ENCODE data around the gene RBM26. TPM values are rescaled to one million over a fixed set of nuclear protein-coding genes. Genes with fewer than 3 reads are reported as not detected.

The RBM26 gene
- polyA plus RNA-seq, 3 donors, result 3.5 to 25.3 (median 5.0) TPM

DNA sequence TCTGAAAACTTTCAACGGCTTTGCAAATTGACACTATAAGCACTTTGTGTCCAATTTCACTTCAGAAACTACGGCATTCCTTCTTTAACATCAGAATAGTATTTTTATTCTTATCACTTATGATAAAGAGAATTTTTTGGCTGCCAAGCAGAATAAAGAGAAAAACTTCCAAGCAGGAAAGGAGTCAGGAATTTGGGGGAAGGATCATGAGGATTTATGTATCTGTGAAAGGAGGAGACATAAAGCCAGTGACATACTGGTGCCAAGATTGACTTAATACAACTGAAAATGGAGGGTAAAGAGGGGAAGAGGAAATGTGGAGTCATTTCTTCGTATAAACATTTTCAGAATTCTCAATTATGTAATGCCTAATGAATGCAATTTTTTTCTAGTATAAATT is 94.7 kb downstream of the RBM26 start:
- intact Hi-C loops (cut with micrococcal nuclease), result no loop called here
- Mint-ChIP-seq H3K36me3 (peaks cover 22 to 23% of the 10 kb centered on the region in 2 donors), H3K9me3 (peaks cover 0 to 3% (median 0%) of the 10 kb centered on the region in 7 donors), H3K4me1 (peaks cover 2% of the 10 kb centered on the region), H3K4me3 (no peak overlapping the region), H3K27ac (no peak overlapping the region), H3K27me3 (ENCODE audit: low read depth in 3 of 3) (peaks cover 0 to 8% (median 3%) of the 10 kb centered on the region in 3 donors)
- TF ChIP-seq, protein P1, sequence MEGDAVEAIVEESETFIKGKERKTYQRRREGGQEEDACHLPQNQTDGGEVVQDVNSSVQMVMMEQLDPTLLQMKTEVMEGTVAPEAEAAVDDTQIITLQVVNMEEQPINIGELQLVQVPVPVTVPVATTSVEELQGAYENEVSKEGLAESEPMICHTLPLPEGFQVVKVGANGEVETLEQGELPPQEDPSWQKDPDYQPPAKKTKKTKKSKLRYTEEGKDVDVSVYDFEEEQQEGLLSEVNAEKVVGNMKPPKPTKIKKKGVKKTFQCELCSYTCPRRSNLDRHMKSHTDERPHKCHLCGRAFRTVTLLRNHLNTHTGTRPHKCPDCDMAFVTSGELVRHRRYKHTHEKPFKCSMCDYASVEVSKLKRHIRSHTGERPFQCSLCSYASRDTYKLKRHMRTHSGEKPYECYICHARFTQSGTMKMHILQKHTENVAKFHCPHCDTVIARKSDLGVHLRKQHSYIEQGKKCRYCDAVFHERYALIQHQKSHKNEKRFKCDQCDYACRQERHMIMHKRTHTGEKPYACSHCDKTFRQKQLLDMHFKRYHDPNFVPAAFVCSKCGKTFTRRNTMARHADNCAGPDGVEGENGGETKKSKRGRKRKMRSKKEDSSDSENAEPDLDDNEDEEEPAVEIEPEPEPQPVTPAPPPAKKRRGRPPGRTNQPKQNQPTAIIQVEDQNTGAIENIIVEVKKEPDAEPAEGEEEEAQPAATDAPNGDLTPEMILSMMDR (IDR thresholded peaks at IDR 0.05), result no peak
- Histone ChIP-seq H3K79me2 (ENCODE audit: insufficient read depth, low read length) (no peaks in the 10 kb centered on the region), H3K27me3 (ENCODE audit: control insufficient read depth in 2 of 2, insufficient read depth in 2 of 2, low read length in 2 of 2) (peaks cover 0 to 2% of the 10 kb centered on the region in 2 donors), H3K9ac (ENCODE audit: insufficient read depth, low read length, poor library complexity, severe bottlenecking) (no peak overlapping the region), H3K36me3 (replicated peaks in 1 of 2; ENCODE audit: control insufficient read depth in 1 of 2, insufficient read depth in 2 of 2, low read length in 2 of 2) (peaks cover 4 to 18% of the 10 kb centered on the region in 2 donors), H2AFZ (ENCODE audit: insufficient read depth, low read depth, low read length, poor library complexity, severe bottlenecking) (no peak overlapping the region), H3K4me1 (ENCODE audit: control insufficient read depth in 1 of 2, insufficient read depth in 2 of 2, low read length in 2 of 2) (no peaks in the 10 kb centered on the region), H3K4me2 (replicated peaks; ENCODE audit: extremely low read depth, low read length, poor library complexity, severe bottlenecking) (no peak overlapping the region), H3K9me3 (replicated peaks in 1 of 2; ENCODE audit: control insufficient read depth in 1 of 2, insufficient read depth in 1 of 2, low read length in 2 of 2) (no peaks in the 10 kb centered on the region), H4K20me1 (ENCODE audit: insufficient read depth, low read length) (no peaks in the 10 kb centered on the region), H3K27ac (ENCODE audit: low read depth in 1 of 2, low read length in 2 of 2) (no peak overlapping the region), H3K4me3 (replicated peaks in 1 of 3; ENCODE audit: low read depth in 2 of 3, low read length in 3 of 3) (no peak overlapping the region)
- DNase-seq, result no peak
- WGBS (ENCODE audit: insufficient coverage), result no CpG with 5 or more reads among the region's 3 CpGs

DNA sequence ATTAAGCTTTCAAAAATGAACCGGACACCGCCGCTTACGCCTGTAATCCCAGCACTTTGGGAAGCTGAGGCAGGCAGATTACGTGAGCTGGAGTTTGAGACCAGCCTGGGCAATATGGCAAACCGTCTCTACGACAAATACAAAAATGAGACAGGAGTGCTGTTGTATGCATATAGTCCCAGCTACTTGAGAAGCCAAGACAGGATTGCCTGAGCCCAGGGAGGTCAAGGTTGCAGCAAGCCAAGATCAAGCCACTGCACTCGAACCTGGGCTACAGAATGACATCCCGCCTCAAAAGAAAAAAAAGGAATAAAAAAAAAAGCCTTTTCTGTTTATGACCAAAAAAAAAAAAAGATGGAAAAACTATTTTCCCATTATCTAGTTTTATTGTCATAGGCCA is 96.4 kb downstream of the RBM26 start:
- H3K4me1 Mint-ChIP-seq, result peaks cover 2% of the 10 kb centered on the region
- WGBS (ENCODE audit: insufficient coverage), result 95% methylated on average over 7 of the region's 9 CpGs
- peaks cover 13 to 17% of the 10 kb centered on the region in 2 donors for H3K36me3 Mint-ChIP-seq

More for the DNA sequence above, 96.4 kb downstream of the RBM26 start:
- Histone ChIP-seq H3K4me2 (replicated peaks; ENCODE audit: extremely low read depth, low read length, poor library complexity, severe bottlenecking) (no peak overlapping the region), H3K36me3 (replicated peaks in 1 of 2; ENCODE audit: control insufficient read depth in 1 of 2, insufficient read depth in 2 of 2, low read length in 2 of 2) (peaks cover 4 to 5% of the 10 kb centered on the region in 2 donors), H3K4me3 (replicated peaks in 1 of 3; ENCODE audit: low read depth in 2 of 3, low read length in 3 of 3) (no peak overlapping the region), H3K4me1 (ENCODE audit: control insufficient read depth in 1 of 2, insufficient read depth in 2 of 2, low read length in 2 of 2) (no peaks in the 10 kb centered on the region), H3K9ac (ENCODE audit: insufficient read depth, low read length, poor library complexity, severe bottlenecking) (no peak overlapping the region), H2AFZ (ENCODE audit: insufficient read depth, low read depth, low read length, poor library complexity, severe bottlenecking) (no peak overlapping the region), H4K20me1 (ENCODE audit: insufficient read depth, low read length) (no peaks in the 10 kb centered on the region), H3K9me3 (replicated peaks in 1 of 2; ENCODE audit: control insufficient read depth in 1 of 2, insufficient read depth in 1 of 2, low read length in 2 of 2) (no peaks in the 10 kb centered on the region), H3K27me3 (ENCODE audit: control insufficient read depth in 2 of 2, insufficient read depth in 2 of 2, low read length in 2 of 2) (peaks cover 0 to 2% of the 10 kb centered on the region in 2 donors), H3K27ac (ENCODE audit: low read depth in 1 of 2, low read length in 2 of 2) (no peak overlapping the region), H3K79me2 (ENCODE audit: insufficient read depth, low read length) (no peaks in the 10 kb centered on the region)
- intact Hi-C loops (cut with micrococcal nuclease), result no loop called here
- Mint-ChIP-seq H3K27ac (no peak overlapping the region), H3K9me3 (peaks cover 0 to 3% (median 0%) of the 10 kb centered on the region in 7 donors), H3K4me3 (no peak overlapping the region), H3K27me3 (ENCODE audit: low read depth in 3 of 3) (peaks cover 0 to 8% (median 3%) of the 10 kb centered on the region in 3 donors)
- TF ChIP-seq, protein P1 (IDR thresholded peaks at IDR 0.05), result no peak
- DNase-seq, result no peak

Data from CD14-positive monocyte (primary cell).